Measurements from ENCODE around the gene GXYLT1. TPM values are rescaled to one million over a fixed set of nuclear protein-coding genes. Genes with fewer than 3 reads are reported as not detected.

The GXYLT1 gene, protein sequence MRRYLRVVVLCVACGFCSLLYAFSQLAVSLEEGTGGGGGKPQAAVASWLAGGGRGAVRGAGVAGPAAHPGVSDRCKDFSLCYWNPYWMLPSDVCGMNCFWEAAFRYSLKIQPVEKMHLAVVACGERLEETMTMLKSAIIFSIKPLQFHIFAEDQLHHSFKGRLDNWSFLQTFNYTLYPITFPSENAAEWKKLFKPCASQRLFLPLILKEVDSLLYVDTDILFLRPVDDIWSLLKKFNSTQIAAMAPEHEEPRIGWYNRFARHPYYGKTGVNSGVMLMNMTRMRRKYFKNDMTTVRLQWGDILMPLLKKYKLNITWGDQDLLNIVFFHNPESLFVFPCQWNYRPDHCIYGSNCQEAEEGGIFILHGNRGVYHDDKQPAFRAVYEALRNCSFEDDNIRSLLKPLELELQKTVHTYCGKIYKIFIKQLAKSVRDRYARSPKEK
- total RNA-seq, result 9.6 and 11.3 TPM in 2 replicates

DNA sequence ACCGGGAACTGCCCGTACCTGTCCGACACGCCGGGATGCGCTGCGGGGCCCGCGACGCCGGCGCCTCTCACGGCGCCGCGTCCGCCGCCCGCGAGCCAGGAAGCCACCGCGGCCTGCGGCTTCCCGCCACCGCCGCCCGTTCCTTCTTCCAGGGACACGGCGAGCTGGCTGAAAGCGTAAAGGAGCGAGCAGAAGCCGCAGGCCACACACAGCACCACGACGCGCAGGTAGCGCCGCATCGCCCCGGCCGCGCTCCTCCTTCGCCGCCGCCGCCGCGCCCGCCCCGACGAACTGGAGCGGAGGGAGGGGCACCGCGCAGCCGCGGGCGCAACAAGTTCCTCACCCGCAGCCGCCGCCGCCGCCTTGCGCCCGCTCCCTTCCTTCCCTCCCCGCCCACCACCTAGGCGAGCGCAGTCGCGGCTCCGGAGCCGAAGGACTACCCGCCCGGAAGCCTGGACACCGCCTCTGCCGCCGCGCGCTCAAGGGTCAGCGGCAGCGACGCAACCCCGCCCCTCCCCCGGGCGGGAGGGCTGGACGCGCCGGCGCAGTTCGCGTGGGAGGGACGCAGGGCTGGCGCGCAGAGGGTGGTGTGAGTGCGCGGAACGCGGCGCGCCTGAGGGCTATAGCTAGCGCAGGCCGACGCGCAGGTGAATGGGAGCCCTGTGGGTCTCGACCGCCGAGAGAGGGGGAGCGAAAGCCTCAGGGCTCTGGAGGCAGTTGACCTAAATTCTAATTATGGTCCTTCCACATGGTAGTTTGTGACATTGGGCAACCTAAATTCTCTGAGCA, at the start of gene GXYLT1:
Gene GXYLT1, minus strand, starts transcription at position 467 of the 789 bp plus-strand sequence. Its CDS starts 228 bp downstream, at position 239.

Other genes starting within 250 kb of the GXYLT1 start
- 10.2 and 26.5 TPM in 2 replicates for gene YAF2, start 93.4 kb upstream of the GXYLT1 start, total RNA-seq
- 26.4 and 39.4 TPM in 2 replicates for gene ZCRB1, start 181.2 kb upstream of the GXYLT1 start, total RNA-seq
- gene PPHLN1, start 181.3 kb upstream of the GXYLT1 start, total RNA-seq, result 49.9 and 53.5 TPM in 2 replicates

Measured in epithelial cell of alveolus of lung (primary cell).